ENCODE data around the gene DHX36. TPM values are rescaled to one million over a fixed set of nuclear protein-coding genes. Genes with fewer than 3 reads are reported as not detected.

DHX36 gene
- total and polyA plus RNA-seq, 10 of the 15 experiments (the other 5 are each of a cell fraction or from before 2014, with no cell fraction given): 16.2 to 70.5 (median 41.6) TPM

- BruUV-seq (replicated peaks): no TSS peak
Measured at GRCh38 chr3:154338570-154338969, 14.3 kb upstream of the DHX36 start.

More at GRCh38 chr3:154338570-154338969, 14.3 kb upstream of the DHX36 start:
- Histone ChIP-seq H4K20me1 (ENCODE audit: control insufficient read depth, insufficient read depth) (no peaks in the 10 kb centered on the region), H2AFZ (ENCODE audit: control insufficient read depth, low read depth, low read length) (no peak overlapping the region), H3K36me3 (ENCODE audit: control insufficient read depth in 2 of 2, insufficient read depth in 2 of 2, low read length in 1 of 2) (no peaks in the 10 kb centered on the region), H3K27me3 (replicated peaks in 1 of 2; ENCODE audit: control insufficient read depth in 2 of 2, insufficient read depth in 2 of 2, low read length in 1 of 2) (no peaks in the 10 kb centered on the region; a peak in 1 of 4 replicates), H3K4me3 (no peak overlapping the region), H3K79me2 (ENCODE audit: control insufficient read depth, insufficient read depth, low read length) (no peaks in the 10 kb centered on the region), H3K9ac (ENCODE audit: control insufficient read depth, insufficient read depth, low read length) (no peak overlapping the region), H3K9me3 (replicated peaks; ENCODE audit: control insufficient read depth, insufficient read depth, low read length) (no peaks in the 10 kb centered on the region), H3K4me1 (ENCODE audit: control insufficient read depth, insufficient read depth, low read length) (no peaks in the 10 kb centered on the region), H3K27ac (ENCODE audit: control insufficient read depth, insufficient read depth) (no peak overlapping the region), H3K4me2 (ENCODE audit: control insufficient read depth, insufficient read depth) (no peak overlapping the region)
- ATAC-seq (no peak), FAIRE-seq (no peak), DNase-seq (ENCODE audit: low read depth, low spot score) (no peak)
- SMC1A ChIA-PET (ENCODE audit: uncharacterized antibody, unreplicated experiment): no interaction called here
- RAD21 ChIA-PET (ENCODE audit: unreplicated experiment): no interaction called here
- POLR2A ChIA-PET: no interaction called here
- TF ChIP-seq HDAC2 (IDR thresholded peaks at IDR 0.05) (no peak), WRNIP1 (IDR thresholded peaks at IDR 0.05; ENCODE audit: borderline replicate concordance, low read depth, low read length) (no peak), ZBTB4 (CRISPR knock-in tag; IDR thresholded peaks at IDR 0.05) (no peak), JUND (IDR thresholded peaks at IDR 0.05; ENCODE audit: low read depth, low read length) (no peak), KLF5 (IDR thresholded peaks at IDR 0.05; ENCODE audit: partially characterized antibody) (no peak), ZNF274 (IDR thresholded peaks at IDR 0.05; ENCODE audit: insufficient read depth, insufficient read length) (no peak), GABPA (IDR thresholded peaks at IDR 0.05; ENCODE audit: low read depth) (no peak), ESRRA (IDR thresholded peaks at IDR 0.05; ENCODE audit: low read length) (no peak)
- CTCF ChIA-PET: no interaction called here
- in situ Hi-C loops (cut with MboI) (no loop called here), intact Hi-C loops (cut with micrococcal nuclease; ENCODE audit: unreplicated experiment) (loop anchor here (5.0 to 10.0 kb wide), 2 partner anchors 416 to 984 kb away; no protein-coding TSS in a partner anchor)
- WGBS (ENCODE audit: insufficient coverage, insufficient replicate concordance, low lambda C conversion rate, missing lambda C conversion rate): 37% methylated on average over 4 of the region's 4 CpGs
